Neural cell (in vitro differentiated cells): Measurements from ENCODE around the gene AMBP. TPM values are rescaled to one million over a fixed set of nuclear protein-coding genes. Genes with fewer than 3 reads are reported as not detected.

Source experiments
- H2AFZ ChIP-seq: fragments of 200-600, 300-800 bp; sonication (generic), shearing (Covaris generic); 2 replicates; pipeline ENCODE4 v1.6.0; 2014; ENCODE audit warnings: low read depth, mild to moderate bottlenecking, antibody characterized with exemption, low read length, moderate library complexity
- H3F3A ChIP-seq: fragments of 200-600 bp; shearing (Covaris generic); 2 replicates; pipeline ENCODE4 v1.6.1; 2016; ENCODE audit warnings: mild to moderate bottlenecking, moderate library complexity, mixed read lengths, antibody characterized with exemption, low read length; ENCODE audit not compliant: insufficient read depth, poor library complexity, severe bottlenecking
- H3K27ac ChIP-seq: fragments of 200-600, 300-800 bp; sonication (generic), shearing (Covaris generic); 2 replicates; pipeline ENCODE4 v1.5.1; 2014; ENCODE audit warnings: mild to moderate bottlenecking, low read length, moderate library complexity
- H3K27me3 ChIP-seq: fragments of 300-800, 200-600 bp; sonication (generic), shearing (Covaris generic); 2 replicates; pipeline ENCODE4 v1.6.0; 2014; ENCODE audit warnings: mild to moderate bottlenecking, low read depth, low read length, moderate library complexity; ENCODE audit not compliant: insufficient read depth
- H3K36me3 ChIP-seq: fragments of 300-800, 200-600 bp; sonication (generic), shearing (Covaris generic); 2 replicates; pipeline ENCODE4 v1.5.1; 2014; ENCODE audit warnings: mild to moderate bottlenecking, antibody characterized with exemption, low read length, moderate library complexity; ENCODE audit not compliant: insufficient read depth
- H3K4me2 ChIP-seq: fragments of 300-800, 200-600 bp; sonication (generic), shearing (Covaris generic); 2 replicates; pipeline ENCODE4 v1.6.0; 2014; ENCODE audit warnings: mild to moderate bottlenecking, low read length
- H3K4me3 ChIP-seq: fragments of 300-800, 200-600 bp; sonication (generic), shearing (Covaris generic); 2 replicates; pipeline ENCODE4 v1.5.1; 2014; ENCODE audit warnings: mild to moderate bottlenecking, low read length, moderate library complexity
- H3K79me2 ChIP-seq: fragments of 200-600 bp; shearing (Covaris generic); replicated peaks from 2 replicates; pipeline ENCODE4 v1.6.0; 2014; ENCODE audit warnings: mild to moderate bottlenecking, low read length, moderate library complexity; ENCODE audit not compliant: insufficient read depth
- H3K9ac ChIP-seq: fragments of 300-800, 200-600 bp; sonication (generic), shearing (Covaris generic); 2 replicates; pipeline ENCODE4 v1.6.1; 2016; ENCODE audit warnings: mild to moderate bottlenecking, low read length, mixed read lengths
- H3K9me2 ChIP-seq: fragments of 200-600 bp; shearing (Covaris generic); 2 replicates; pipeline ENCODE4 v1.6.1; 2016; ENCODE audit warnings: mild to moderate bottlenecking, low read length, mixed read lengths; ENCODE audit not compliant: insufficient read depth
- H3K9me3 ChIP-seq: fragments of 200-600, 300-800 bp; sonication (generic), shearing (Covaris generic); 2 replicates; pipeline ENCODE4 v1.6.1; 2016; ENCODE audit warnings: mild to moderate bottlenecking, mixed run types, low read length, moderate library complexity, mixed read lengths
- H4K20me1 ChIP-seq: fragments of 200-600 bp; shearing (Covaris generic); 2 replicates; pipeline ENCODE4 v1.6.1; 2016; ENCODE audit warnings: mild to moderate bottlenecking, mixed run types; ENCODE audit not compliant: insufficient read depth
- CTCF ChIP-seq: fragments of 450-650 bp; IDR thresholded peaks from 2 replicates; pipeline ENCODE4 v1.5.1; 2014; ENCODE audit warnings: antibody characterized with exemption, mild to moderate bottlenecking, moderate library complexity; ENCODE audit not compliant: poor library complexity, severe bottlenecking
- EP300 ChIP-seq: fragments of 450-650 bp; conservative IDR thresholded peaks from 2 replicates; pipeline ENCODE4 v1.6.1; 2014; ENCODE audit warnings: antibody characterized with exemption, mild to moderate bottlenecking, moderate library complexity; ENCODE audit not compliant: poor library complexity, severe bottlenecking
- EZH2 ChIP-seq: fragments of 200-600, 300-800 bp; shearing (Covaris generic), sonication (generic); IDR thresholded peaks from 2 replicates; pipeline ENCODE4 v1.6.1; 2014; ENCODE audit warnings: antibody characterized with exemption, low read length, borderline replicate concordance, mild to moderate bottlenecking; ENCODE audit not compliant: insufficient read depth, poor library complexity, severe bottlenecking
- MXI1 ChIP-seq: fragments of 450-650 bp; conservative IDR thresholded peaks from 2 replicates; pipeline ENCODE4 v1.6.1; 2014; ENCODE audit warnings: antibody characterized with exemption, mild to moderate bottlenecking; ENCODE audit not compliant: poor library complexity, severe bottlenecking
- POLR2AphosphoS5 ChIP-seq: IDR thresholded peaks from 2 replicates; pipeline ENCODE4 v1.6.1; 2012
- RAD21 ChIP-seq: fragments of 450-650 bp; conservative IDR thresholded peaks from 2 replicates; pipeline ENCODE4 v1.6.1; 2014; ENCODE audit warnings: antibody characterized with exemption, mild to moderate bottlenecking, moderate library complexity
- REST ChIP-seq: IDR thresholded peaks from 2 replicates; pipeline ENCODE4 v1.6.1; 2012; ENCODE audit warnings: borderline replicate concordance
- SMC3 ChIP-seq: fragments of 450-650 bp; conservative IDR thresholded peaks from 2 replicates; pipeline ENCODE4 v1.6.1; 2014; ENCODE audit warnings: antibody characterized with exemption, mild to moderate bottlenecking, moderate library complexity; ENCODE audit not compliant: poor library complexity
- TAF1 ChIP-seq: IDR thresholded peaks from 2 replicates; pipeline ENCODE4 v1.6.1; 2012; ENCODE audit warnings: low read depth
- polyA plus RNA-seq: library from polyadenylated mRNA; depleted of rRNA; stranded (reverse); fragments of >200 nt; gene quantifications from 2 replicates; pipeline ENCODE4 v1.2.3, GENCODE V29; 2014

AMBP gene
- polyA plus RNA-seq, 1 donor from 2014 or later, result not detected

GRCh38 chr9:114050226-114050568 is 27.9 kb downstream of the AMBP start:
- no peak overlapping the region for H3K9ac ChIP-seq
- H3K79me2 ChIP-seq, result no peaks in the 10 kb centered on the region
- H3K4me3 ChIP-seq, result no peak overlapping the region
- no peaks in the 10 kb centered on the region for H3K9me2 ChIP-seq
- TF ChIP-seq RAD21 (no peak), EZH2 (no peak), POLR2AphosphoS5 (no peak), CTCF (no peak), REST (no peak), SMC3 (no peak), EP300 (no peak), MXI1 (no peak), TAF1 (no peak)
- no peaks in the 10 kb centered on the region for H3K27me3 ChIP-seq
- H3K9me3 ChIP-seq, result no peaks in the 10 kb centered on the region
- H3F3A ChIP-seq, result no peaks in the 10 kb centered on the region
- no peak overlapping the region for H2AFZ ChIP-seq
- no peaks in the 10 kb centered on the region for H4K20me1 ChIP-seq
- H3K27ac ChIP-seq, result no peak overlapping the region
- H3K4me2 ChIP-seq, result no peak overlapping the region
- peaks cover 16% of the 10 kb centered on the region for H3K36me3 ChIP-seq

- Histone ChIP-seq H3K9me2 (no peaks in the 10 kb centered on the region), H3K36me3 (peaks cover 16% of the 10 kb centered on the region), H3K4me3 (no peak overlapping the region), H2AFZ (no peak overlapping the region), H3K9ac (no peak overlapping the region), H3K9me3 (no peaks in the 10 kb centered on the region), H3K79me2 (no peaks in the 10 kb centered on the region), H3F3A (no peaks in the 10 kb centered on the region), H3K4me2 (no peak overlapping the region), H4K20me1 (no peaks in the 10 kb centered on the region), H3K27me3 (no peaks in the 10 kb centered on the region), H3K27ac (no peak overlapping the region)
- TF ChIP-seq POLR2AphosphoS5, result no peak
- no peak for TF ChIP-seq EP300
- TF ChIP-seq RAD21, result no peak
- no peak for TF ChIP-seq CTCF
- TF ChIP-seq TAF1, result no peak
- TF ChIP-seq MXI1, result no peak
- TF ChIP-seq SMC3, result no peak
These were observed 28.5 kb downstream of the AMBP start for GRCh38 chr9:114049441-114050225.
